HepG2 (cell line): ENCODE measurements around the gene ISOC2.
A peak's percentile ranks its signal among the peaks of the same experiment; 100 is the strongest.

ENCODE experiments used
- CTCF ChIP-seq: sonication (generic); formaldehyde crosslinking; IDR thresholded peaks from 2 replicates; pipeline ENCODE4 v1.5.0; 2020; ENCODE audit warnings: mild to moderate bottlenecking, missing genetic modification reagents, moderate library complexity
- NFYB ChIP-seq: sonication (generic); formaldehyde crosslinking; IDR thresholded peaks from 2 replicates; pipeline ENCODE4 v1.4.0; 2020; ENCODE audit warnings: missing genetic modification reagents
- SRSF9 ChIP-seq: fragments of 200-400 bp; formaldehyde crosslinking; IDR thresholded peaks from 2 replicates; pipeline ENCODE4 v1.6.1; 2018; ENCODE audit warnings: borderline replicate concordance, mild to moderate bottlenecking, low read depth, low read length; ENCODE audit not compliant: insufficient read depth, poor library complexity, severe bottlenecking
- TAF1 ChIP-seq: sonication (generic); formaldehyde crosslinking; IDR thresholded peaks from 2 replicates; pipeline ENCODE4 v1.4.0; 2020; ENCODE audit warnings: missing genetic modification reagents
- TF ChIP-seq, protein P1 (sequence below): sonication (generic); formaldehyde crosslinking; IDR thresholded peaks from 2 replicates; pipeline ENCODE4 v1.4.0; 2020; ENCODE audit warnings: mild to moderate bottlenecking, missing genetic modification reagents
- TF ChIP-seq, protein P2 (sequence below): sonication (generic); formaldehyde crosslinking; IDR thresholded peaks from 2 replicates; pipeline ENCODE4; 2020; ENCODE audit warnings: missing genetic modification reagents, mild to moderate bottlenecking, borderline replicate concordance

DNA sequence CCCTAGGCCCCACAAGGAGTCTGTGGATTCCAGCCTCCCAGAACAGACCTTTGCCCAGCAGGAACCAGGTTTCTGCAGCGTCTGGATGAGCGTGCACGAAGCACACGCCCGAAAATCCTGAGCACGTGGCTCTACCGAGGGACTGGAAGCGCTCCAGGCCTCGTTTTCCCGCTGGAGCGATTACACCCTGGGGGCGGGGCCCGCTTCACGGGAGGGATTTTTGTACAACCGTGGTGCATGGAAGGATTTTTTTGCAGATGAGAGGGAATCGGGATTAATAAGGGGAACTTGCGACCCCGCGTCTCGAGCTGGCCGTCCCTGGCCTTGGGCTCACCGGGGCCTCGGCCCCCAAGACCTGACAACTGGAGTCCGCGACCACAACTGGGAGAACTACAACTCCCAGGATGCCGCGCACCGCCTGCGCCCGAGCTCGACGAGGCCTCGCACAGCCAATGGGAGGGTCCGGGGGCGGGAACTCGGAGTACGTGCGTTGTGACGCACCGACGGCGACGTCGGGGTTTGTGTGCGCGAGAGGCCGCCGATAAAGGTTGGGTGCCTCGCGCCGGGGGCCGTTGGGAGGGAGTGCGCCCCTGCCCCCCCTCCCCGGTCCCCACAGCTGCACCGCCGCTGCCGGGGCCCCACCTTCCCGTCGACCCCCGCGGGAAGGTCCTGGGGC, 14.8 kb upstream of the ISOC2 start, which contains the start of gene ZNF628:
- TF ChIP-seq, protein P1, sequence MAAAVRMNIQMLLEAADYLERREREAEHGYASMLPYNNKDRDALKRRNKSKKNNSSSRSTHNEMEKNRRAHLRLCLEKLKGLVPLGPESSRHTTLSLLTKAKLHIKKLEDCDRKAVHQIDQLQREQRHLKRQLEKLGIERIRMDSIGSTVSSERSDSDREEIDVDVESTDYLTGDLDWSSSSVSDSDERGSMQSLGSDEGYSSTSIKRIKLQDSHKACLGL: peak; percentile 80
- TF ChIP-seq CTCF (CRISPR knock-in tag): no peak
- TF ChIP-seq NFYB (CRISPR knock-in tag): peak; percentile 96
- no peak for TF ChIP-seq SRSF9
- peak; percentile 72 for TF ChIP-seq TAF1
- TF ChIP-seq, protein P2, sequence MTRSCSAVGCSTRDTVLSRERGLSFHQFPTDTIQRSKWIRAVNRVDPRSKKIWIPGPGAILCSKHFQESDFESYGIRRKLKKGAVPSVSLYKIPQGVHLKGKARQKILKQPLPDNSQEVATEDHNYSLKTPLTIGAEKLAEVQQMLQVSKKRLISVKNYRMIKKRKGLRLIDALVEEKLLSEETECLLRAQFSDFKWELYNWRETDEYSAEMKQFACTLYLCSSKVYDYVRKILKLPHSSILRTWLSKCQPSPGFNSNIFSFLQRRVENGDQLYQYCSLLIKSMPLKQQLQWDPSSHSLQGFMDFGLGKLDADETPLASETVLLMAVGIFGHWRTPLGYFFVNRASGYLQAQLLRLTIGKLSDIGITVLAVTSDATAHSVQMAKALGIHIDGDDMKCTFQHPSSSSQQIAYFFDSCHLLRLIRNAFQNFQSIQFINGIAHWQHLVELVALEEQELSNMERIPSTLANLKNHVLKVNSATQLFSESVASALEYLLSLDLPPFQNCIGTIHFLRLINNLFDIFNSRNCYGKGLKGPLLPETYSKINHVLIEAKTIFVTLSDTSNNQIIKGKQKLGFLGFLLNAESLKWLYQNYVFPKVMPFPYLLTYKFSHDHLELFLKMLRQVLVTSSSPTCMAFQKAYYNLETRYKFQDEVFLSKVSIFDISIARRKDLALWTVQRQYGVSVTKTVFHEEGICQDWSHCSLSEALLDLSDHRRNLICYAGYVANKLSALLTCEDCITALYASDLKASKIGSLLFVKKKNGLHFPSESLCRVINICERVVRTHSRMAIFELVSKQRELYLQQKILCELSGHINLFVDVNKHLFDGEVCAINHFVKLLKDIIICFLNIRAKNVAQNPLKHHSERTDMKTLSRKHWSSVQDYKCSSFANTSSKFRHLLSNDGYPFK (CRISPR knock-in tag): peak; percentile 71; the same call in 1 of the 2 replicates
